GM18870 (cell line): Measurements from ENCODE around the gene PMPCA.

Source experiments
- ATAC-seq: cut with Tn5 transposase; IDR thresholded peaks from one replicate; pipeline ENCODE4 v1.9.1; 2021; ENCODE audit warnings: moderate library complexity; ENCODE audit not compliant: unreplicated experiment

The PMPCA gene

GRCh38 chr9:136433043-136433715 is 22.7 kb downstream of the PMPCA start:
- ATAC-seq = no peak

- no peak for ATAC-seq
Measured at GRCh38 chr9:136433849-136434579, 23.6 kb downstream of the PMPCA start.

- no peak for ATAC-seq
Measured at GRCh38 chr9:136434580-136435169, 24.2 kb downstream of the PMPCA start.

GRCh38 chr9:136436055-136436634 is 25.7 kb downstream of the PMPCA start:
- no peak for ATAC-seq

GRCh38 chr9:136437430-136437829 is 27.0 kb downstream of the PMPCA start:
- ATAC-seq = no peak

GRCh38 chr9:136437839-136438547 is 27.5 kb downstream of the PMPCA start:
- no peak for ATAC-seq

GRCh38 chr9:136438548-136439480 is 28.4 kb downstream of the PMPCA start:
- no peak for ATAC-seq

- no peak for ATAC-seq
Measured at GRCh38 chr9:136439481-136440408, 29.3 kb downstream of the PMPCA start, which contains the start of gene INPP5E. Gene INPP5E, minus strand, starts transcription at chr9:136439845. Its CDS starts 426 bp downstream, at chr9:136439419.

- ATAC-seq = no peak
Measured at GRCh38 chr9:136441191-136441680, 30.8 kb downstream of the PMPCA start.

- no peak for ATAC-seq
Measured at GRCh38 chr9:136441681-136442245, 31.3 kb downstream of the PMPCA start.

- ATAC-seq = no peak
Measured at GRCh38 chr9:136442265-136442664, 31.8 kb downstream of the PMPCA start.

- no peak for ATAC-seq
Measured at GRCh38 chr9:136443087-136443486, 32.6 kb downstream of the PMPCA start.

GRCh38 chr9:136443687-136444086 is 33.2 kb downstream of the PMPCA start:
- ATAC-seq = no peak

- ATAC-seq = no peak
Measured at GRCh38 chr9:136444102-136444501, 33.6 kb downstream of the PMPCA start.

GRCh38 chr9:136445799-136446198 is 35.3 kb downstream of the PMPCA start:
- ATAC-seq = no peak

GRCh38 chr9:136447173-136447778 is 36.8 kb downstream of the PMPCA start:
- ATAC-seq = no peak

- no peak for ATAC-seq
Measured at GRCh38 chr9:136448655-136449054, 38.2 kb downstream of the PMPCA start.
